H1 (cell line): Measurements from ENCODE around the gene KCNJ4. TPM values are rescaled to one million over a fixed set of nuclear protein-coding genes. Genes with fewer than 3 reads are reported as not detected.
A peak's percentile ranks its signal among the peaks of the same experiment; 100 is the strongest.

Experiments
- CTCF ChIA-PET: fragments of 300-600 bp; sonication (Branson Sonifier 250); formaldehyde crosslinking; loops from one replicate; lab custom pipeline; 2021; ENCODE audit not compliant: partially characterized antibody; lab: Charles Lee
- POLR2A ChIA-PET: fragments of 300-600 bp; sonication (Branson Sonifier 250); formaldehyde crosslinking; loops from one replicate; lab custom pipeline; 2021; ENCODE audit warnings: inconsistent platforms; ENCODE audit not compliant: partially characterized antibody; lab: Charles Lee
- DNase-seq, 2 experiments: peaks; one replicate each; pipeline versions ENCODE4 v3.0.0 to v3.0.0-alpha.2; 2010 to 2022; ENCODE audit warnings: low spot score in 2 of 2, low read depth in 1 of 2, mixed read lengths in 1 of 2
- FAIRE-seq: peaks from 2 replicates; lab custom pipeline; 2011; peaks lifted over from hg19 to GRCh38; lab: Jason Lieb, UNC
- H2AFZ ChIP-seq: 2 replicates; pipeline ENCODE4 v1.8.1; 2012; ENCODE audit warnings: low read length, inconsistent platforms
- H2AK5ac ChIP-seq: 2 replicates; pipeline ENCODE4 v1.6.1; 2013; ENCODE audit warnings: low read depth, low read length
- H2BK120ac ChIP-seq: replicated peaks from 2 replicates; pipeline ENCODE3; 2013; ENCODE audit warnings: low read depth, low read length, inconsistent platforms
- H2BK12ac ChIP-seq: 2 replicates; pipeline ENCODE4 v1.6.1; 2013; ENCODE audit warnings: low read depth, low read length
- H2BK15ac ChIP-seq: 2 replicates; pipeline ENCODE4 v1.6.1; 2013; ENCODE audit warnings: low read length
- H2BK20ac ChIP-seq: 2 replicates; pipeline ENCODE4 v1.6.1; 2013; ENCODE audit warnings: low read length
- H2BK5ac ChIP-seq: 2 replicates; pipeline ENCODE4 v1.6.1; 2013; ENCODE audit warnings: low read depth, low read length
- H3K14ac ChIP-seq: 2 replicates; pipeline ENCODE4 v1.6.1; 2013; ENCODE audit warnings: inconsistent platforms; ENCODE audit not compliant: insufficient read length
- H3K18ac ChIP-seq: 2 replicates; pipeline ENCODE4 v1.6.1; 2013; ENCODE audit warnings: low read length; ENCODE audit errors: extremely low read depth
- H3K23ac ChIP-seq: 2 replicates; pipeline ENCODE4 v1.6.1; 2013; ENCODE audit warnings: inconsistent platforms; ENCODE audit not compliant: insufficient read length
- H3K23me2 ChIP-seq: 2 replicates; pipeline ENCODE4 v1.6.1; 2013; ENCODE audit warnings: low read depth, low read length
- H3K27ac ChIP-seq: 2 replicates; pipeline ENCODE4 v1.6.1; 2011; ENCODE audit warnings: low read depth, low read length, inconsistent platforms
- H3K27me3 ChIP-seq, 4 experiments: replicated peaks in 1 of 4; 1 replicate in 1 of 4; 2 replicates in 3 of 4; pipeline versions ENCODE4 v1.6.1 to v1.8.1; 2011 to 2013; ENCODE audit warnings: low read length in 3 of 4, mild to moderate bottlenecking in 3 of 4, inconsistent platforms in 2 of 4, mixed read lengths in 2 of 4, moderate library complexity in 1 of 4; ENCODE audit not compliant: control insufficient read depth in 3 of 4, insufficient read depth in 3 of 4; ENCODE audit errors: extremely low read depth in 1 of 4
- H3K36me3 ChIP-seq, 4 experiments: 2 replicates each; pipeline versions ENCODE4 v1.6.1 to v1.8.1; 2011 to 2013; ENCODE audit warnings: mild to moderate bottlenecking in 4 of 4, low read length in 3 of 4, moderate library complexity in 2 of 4, control low read depth in 1 of 4, inconsistent platforms in 1 of 4; ENCODE audit not compliant: insufficient read depth in 4 of 4, control insufficient read depth in 2 of 4
- H3K4ac ChIP-seq: replicated peaks from 2 replicates; pipeline ENCODE3; 2013; ENCODE audit warnings: low read length, low read depth, mixed read lengths, inconsistent platforms; ENCODE audit not compliant: insufficient read length
- H3K4me1 ChIP-seq, 4 experiments: replicated peaks in 1 of 4; 1 replicate in 1 of 4; 2 replicates in 3 of 4; pipeline versions ENCODE4 v1.6.1 to v1.8.1; 2011 to 2013; ENCODE audit warnings: low read length in 3 of 4, inconsistent platforms in 2 of 4, mixed read lengths in 1 of 4; ENCODE audit not compliant: insufficient read depth in 4 of 4, control insufficient read depth in 3 of 4
- H3K4me2 ChIP-seq, 2 experiments: 2 replicates each; pipeline versions ENCODE4 v1.6.1 to v1.8.1; 2011 to 2013; ENCODE audit warnings: low read depth in 2 of 2, low read length in 2 of 2, control low read depth in 1 of 2, inconsistent platforms in 1 of 2, mild to moderate bottlenecking in 1 of 2; ENCODE audit not compliant: insufficient read depth in 1 of 2
- H3K4me3 ChIP-seq, 4 experiments: fragments of 200-600, 300-600 bp in 1 of 4; sonication (generic), shearing (Covaris generic), sonication (Bioruptor Twin) in 1 of 4; 2 replicates each; pipeline versions ENCODE4 v1.5.1 to v1.8.1; 2011 to 2016; ENCODE audit warnings: low read length in 4 of 4, low read depth in 3 of 4, control low read depth in 2 of 4, inconsistent platforms in 2 of 4, mild to moderate bottlenecking in 2 of 4, mixed read lengths in 1 of 4, moderate library complexity in 1 of 4; ENCODE audit not compliant: insufficient read depth in 2 of 4; ENCODE audit errors: extremely low read depth in 1 of 4
- H3K56ac ChIP-seq: replicated peaks from 2 replicates; pipeline ENCODE3; 2013; ENCODE audit warnings: low read depth, mild to moderate bottlenecking, mixed read lengths, low read length, inconsistent platforms; ENCODE audit not compliant: insufficient read length
- H3K79me1 ChIP-seq: 2 replicates; pipeline ENCODE4 v1.6.1; 2013; ENCODE audit warnings: low read depth, low read length, control low read depth
- H3K79me2 ChIP-seq, 2 experiments: 2 replicates each; pipeline versions ENCODE4 v1.6.1 to v1.8.1; 2012 to 2013; ENCODE audit warnings: low read length in 2 of 2, mild to moderate bottlenecking in 2 of 2, inconsistent platforms in 1 of 2; ENCODE audit not compliant: insufficient read depth in 2 of 2, control insufficient read depth in 1 of 2
- H3K9ac ChIP-seq, 4 experiments: replicated peaks in 1 of 4; 1 replicate in 1 of 4; 2 replicates in 3 of 4; pipeline versions ENCODE4 v1.6.1 to v1.8.1; 2011 to 2013; ENCODE audit warnings: low read depth in 3 of 4, low read length in 3 of 4, control low read depth in 2 of 4, mild to moderate bottlenecking in 2 of 4, moderate library complexity in 2 of 4, inconsistent platforms in 1 of 4; ENCODE audit errors: extremely low read depth in 1 of 4
- H3K9me3 ChIP-seq, 2 experiments: 2 replicates each; pipeline versions ENCODE4 v1.6.1 to v1.8.1; 2012 to 2013; ENCODE audit warnings: mild to moderate bottlenecking in 2 of 2, moderate library complexity in 2 of 2, control low read depth in 1 of 2, inconsistent platforms in 1 of 2, low read depth in 1 of 2, low read length in 1 of 2, mixed read lengths in 1 of 2; ENCODE audit not compliant: insufficient read depth in 2 of 2
- H4K20me1 ChIP-seq, 2 experiments: replicated peaks in 1 of 2; 2 replicates each; pipeline versions ENCODE3 to v1.8.1; 2011 to 2013; ENCODE audit warnings: inconsistent platforms in 2 of 2, low read length in 2 of 2, mild to moderate bottlenecking in 1 of 2; ENCODE audit not compliant: insufficient read depth in 2 of 2, control insufficient read depth in 1 of 2
- H4K5ac ChIP-seq: 2 replicates; pipeline ENCODE4 v1.6.1; 2013; ENCODE audit warnings: low read length, low read depth, mixed read lengths, inconsistent platforms; ENCODE audit not compliant: insufficient read length
- H4K8ac ChIP-seq: 2 replicates; pipeline ENCODE4 v1.8.0; 2013; ENCODE audit warnings: mild to moderate bottlenecking, moderate library complexity, low read length, inconsistent platforms; ENCODE audit not compliant: insufficient read depth; ENCODE audit errors: extremely low read depth
- H4K91ac ChIP-seq: replicated peaks from 2 replicates; pipeline ENCODE3; 2013; ENCODE audit warnings: low read length, mixed read lengths, inconsistent platforms; ENCODE audit not compliant: insufficient read length
- EZH2 ChIP-seq: fragments of 200-600 bp; sonication (generic); IDR thresholded peaks from 2 replicates; pipeline ENCODE4 v1.7.1; 2012; ENCODE audit warnings: low read depth, mild to moderate bottlenecking, moderate library complexity, low read length, inconsistent platforms; ENCODE audit not compliant: severe bottlenecking
- NANOG ChIP-seq: IDR thresholded peaks from 2 replicates; pipeline ENCODE4 v1.6.1; 2011; ENCODE audit warnings: low read length, low read depth, mild to moderate bottlenecking, inconsistent platforms; ENCODE audit not compliant: insufficient read depth, poor library complexity, severe bottlenecking
- POLR2AphosphoS5 ChIP-seq: IDR thresholded peaks from 2 replicates; pipeline ENCODE4 v1.6.1; 2011; ENCODE audit warnings: low read depth, low read length
- RBBP5 ChIP-seq: IDR thresholded peaks from 2 replicates; pipeline ENCODE4 v1.7.1; 2012; ENCODE audit warnings: low read depth, mild to moderate bottlenecking, inconsistent platforms, low read length, moderate library complexity, borderline replicate concordance
- WGBS, 2 experiments: shearing (Covaris generic) in 1 of 2; methylation state at CpG; one replicate each; pipeline versions ENCODE4 v1.1.6 to v1.1.7; 2013 to 2015; ENCODE audit warnings: low lambda C conversion rate in 2 of 2, mixed read lengths in 2 of 2, inconsistent platforms in 1 of 2, low coverage in 1 of 2, missing lambda C conversion rate in 1 of 2; ENCODE audit not compliant: insufficient replicate concordance in 2 of 2, insufficient coverage in 1 of 2, insufficient read length in 1 of 2; ENCODE audit errors: extremely low coverage in 1 of 2, missing lambda C conversion rate in 1 of 2; 5-methylcytosine and 5-hydroxymethylcytosine counted together
- polyA plus RNA-seq, 7 experiments: library from polyadenylated mRNA; depleted of rRNA in 3 of 7; stranded (reverse) in 5 of 7; unstranded in 2 of 7; fragments of >200 nt in 5 of 7; fragments of 200-250 nt in 2 of 7; gene quantifications; 1 replicate in 5 of 7; 2 replicates in 1 of 7; 4 replicates in 1 of 7; pipeline versions ENCODE4 v1.2.1 to v1.2.3, GENCODE V29; 2011 to 2013; ENCODE audit warnings: missing spikeins in 2 of 7, mixed read lengths in 2 of 7
- total RNA-seq: library from RNA; stranded (reverse); fragmentation: NEBNext Ultra II Directional; extraction: Animal tissue kit (Norgen Biotek cat#: 25700); gene quantifications from 2 replicates; pipeline ENCODE4 v1.2.1, GENCODE V29; 2021

The KCNJ4 gene
- total and polyA plus RNA-seq, 2 of the 8 experiments (the other 6 are each of a cell fraction or from before 2014, with no cell fraction given): 1.4 to 2.2 TPM

DNA sequence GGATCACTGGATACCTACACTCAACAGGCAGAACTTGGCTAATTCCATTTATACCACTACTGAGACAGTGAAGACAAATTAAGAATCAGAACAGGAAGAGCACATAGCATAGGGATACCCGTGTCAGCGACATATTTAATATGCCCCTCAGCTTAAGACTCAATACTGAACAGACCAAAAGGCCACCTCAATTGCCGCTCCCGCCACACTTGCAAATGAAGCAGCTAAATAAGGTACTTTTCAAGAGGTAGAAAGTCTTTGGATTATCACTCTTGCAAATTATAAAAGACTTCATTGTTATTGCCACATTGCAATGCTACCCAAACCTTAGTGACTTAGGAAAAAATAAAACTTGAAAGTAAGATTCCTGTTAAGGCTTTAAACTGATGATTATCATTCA, 48.0 kb upstream of the KCNJ4 start:
- no peak for FAIRE-seq
- POLR2A ChIA-PET: interaction anchor here (0.6 to 32.5 kb wide), 12 partner anchors 9 to 101 kb away, joined by 3 to 1102 read pairs (median 4); partner anchors contain the start of genes DMC1 and KDELR3

More for the DNA sequence above, 48.0 kb upstream of the KCNJ4 start:
- Histone ChIP-seq H3K23me2 (peaks cover 12% of the 10 kb centered on the region), H3K79me1 (0 out of 2 replicates have a peak, but pooled peaks cover 3% of the 10 kb centered on the region), H3K9ac (0 out of 7 replicates have a peak overlapping the region, but pooled peaks of 1 of the 4 experiments have one; percentile 9), H4K5ac (no peak overlapping the region), H2BK120ac (no peak overlapping the region), H3K79me2 (peaks cover 32 to 72% of the 10 kb centered on the region in 2 experiments), H4K20me1 (peaks cover 18% of the 10 kb centered on the region in 2 experiments), H4K91ac (no peak overlapping the region), H2AFZ (no peak overlapping the region), H3K56ac (no peak overlapping the region), H4K8ac (no peak overlapping the region), H3K14ac (no peak overlapping the region), H2BK5ac (no peak overlapping the region), H2BK20ac (no peak overlapping the region), H3K27ac (no peak overlapping the region; the same call in 1 of the 2 replicates), H3K4me1 (peaks cover 0 to 11% (median 5%) of the 10 kb centered on the region in 4 experiments; a peak in 5 of 7 replicates), H3K4ac (no peak overlapping the region), H2AK5ac (no peak overlapping the region), H3K9me3 (no peaks in the 10 kb centered on the region), H3K23ac (no peak overlapping the region), H3K27me3 (no peaks in the 10 kb centered on the region), H2BK15ac (no peak overlapping the region), H3K4me3 (peak overlapping the region; percentile 25 to 97 (median 58); a peak in 5 of 8 replicates), H3K36me3 (peaks cover 19 to 69% (median 31%) of the 10 kb centered on the region in 4 experiments), H3K18ac (no peak overlapping the region), H2BK12ac (no peak overlapping the region), H3K4me2 (peak overlapping the region; percentile 78 to 94)
- CTCF ChIA-PET: interaction anchor here (1.2 to 1.4 kb wide), 2 partner anchors 9 to 15 kb away, joined by 4 to 7 read pairs; no protein-coding TSS in a partner anchor
- TF ChIP-seq POLR2AphosphoS5: peak; percentile 32; the same call in 1 of the 2 replicates
- no peak for TF ChIP-seq EZH2
- no peak for TF ChIP-seq NANOG
- no peak for TF ChIP-seq RBBP5
- no peak for DNase-seq
- 84% methylated on average over 4 of the region's 4 CpGs; no CpG with 5 or more reads in 1 of the 2 experiments for WGBS, 2 experiments
